Germinal center (tissue), 1 donor: Measurements from ENCODE around the gene ARHGEF10L.

Source experiments
- DNase-seq: peaks from one replicate; pipeline ENCODE4 v3.0.0; 2012; ENCODE audit warnings: mixed read lengths, low spot score

The ARHGEF10L gene

GRCh38 chr1:17713993-17714392 lies 174.5 kb downstream of the ARHGEF10L start:
- no peak for DNase-seq

DNA sequence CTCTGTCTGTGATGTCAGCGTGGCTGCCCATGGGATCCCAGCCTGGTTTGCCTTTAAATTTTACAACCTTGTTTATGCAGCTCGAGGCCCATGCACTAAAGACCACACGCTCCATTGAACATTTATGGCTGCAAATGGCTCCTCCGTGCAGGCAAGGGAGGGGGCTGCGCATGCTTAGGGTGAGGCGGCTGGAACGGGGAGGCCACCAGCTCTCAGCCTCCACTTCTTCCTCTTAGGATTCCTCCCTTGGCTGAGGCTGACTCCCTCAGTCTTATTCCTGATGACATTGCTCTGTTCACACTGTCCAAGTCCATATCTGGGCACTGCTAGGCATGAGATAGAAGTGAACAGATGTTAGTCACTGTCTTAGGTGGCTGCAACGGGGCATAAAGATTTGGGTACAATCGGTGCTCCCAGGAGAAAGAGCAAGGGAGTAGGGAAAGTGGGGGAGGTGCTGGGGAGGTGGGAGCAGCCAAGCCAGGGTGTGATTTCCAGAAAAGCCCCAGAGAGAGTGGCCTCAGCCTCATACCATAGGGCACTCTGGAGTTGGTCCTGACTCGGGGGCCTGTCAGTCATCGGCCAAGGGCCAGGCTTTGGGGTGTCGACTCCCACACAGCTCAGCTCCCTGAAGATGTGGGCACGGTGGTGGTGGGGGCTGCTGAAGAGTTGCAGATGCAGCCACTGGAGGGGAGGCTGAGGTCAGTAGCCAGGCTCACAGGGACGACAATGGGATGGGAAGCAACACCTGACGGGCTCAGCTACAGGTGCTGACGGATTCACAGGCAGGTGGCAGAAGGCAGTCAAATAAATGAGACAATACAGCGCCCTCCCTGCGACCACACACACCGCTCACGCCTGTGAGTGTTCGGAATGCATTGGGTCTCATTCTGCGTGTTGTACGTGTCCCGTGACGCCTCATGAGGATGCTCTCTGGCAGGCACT lies 178.4 kb downstream of the ARHGEF10L start:
- no peak for DNase-seq

GRCh38 chr1:17719874-17720273 lies 180.4 kb downstream of the ARHGEF10L start:
- DNase-seq: no peak

DNA sequence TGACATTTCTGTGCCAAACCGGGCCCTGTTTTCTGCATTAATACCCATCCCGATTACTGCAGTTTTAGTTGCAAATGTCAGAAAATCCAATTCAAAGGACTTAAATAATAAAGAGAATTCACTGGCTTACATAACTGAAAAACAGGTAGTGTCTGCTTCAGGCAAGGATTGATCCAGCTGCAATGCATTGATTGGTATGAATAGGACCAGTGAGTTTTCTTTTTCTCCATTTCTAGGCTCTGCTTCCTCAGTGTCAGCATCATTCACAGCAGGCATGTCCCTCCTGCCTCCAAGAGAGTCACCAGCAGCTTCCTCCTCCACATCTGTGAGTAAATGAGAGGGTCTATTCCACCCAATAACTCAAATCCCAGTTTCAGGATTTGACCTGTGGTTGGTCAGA lies 181.9 kb downstream of the ARHGEF10L start:
- DNase-seq: no peak

DNA sequence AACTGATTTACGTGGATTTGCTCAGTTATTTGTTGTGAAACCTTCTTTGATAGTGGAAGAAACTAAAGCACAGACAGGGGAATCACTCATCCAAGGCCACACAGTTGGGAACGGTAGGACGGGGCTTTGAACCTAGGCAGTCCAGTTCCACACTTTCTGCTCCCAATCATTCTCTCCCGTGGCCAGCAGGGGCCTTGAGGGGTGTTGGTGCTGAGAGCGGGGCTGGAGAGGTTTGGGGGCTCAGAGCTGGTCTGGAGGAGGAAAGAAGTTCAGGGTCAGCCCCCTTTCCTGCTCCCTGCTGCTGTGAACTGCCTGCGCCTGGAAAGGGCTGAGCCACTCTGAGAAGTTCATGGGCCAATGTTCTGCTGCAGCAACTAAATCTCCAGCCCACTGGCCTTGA lies 184.2 kb downstream of the ARHGEF10L start:
- no peak for DNase-seq

GRCh38 chr1:17724150-17724549 lies 184.7 kb downstream of the ARHGEF10L start:
- no peak for DNase-seq

GRCh38 chr1:17725084-17725719 lies 185.7 kb downstream of the ARHGEF10L start:
- no peak for DNase-seq

DNA sequence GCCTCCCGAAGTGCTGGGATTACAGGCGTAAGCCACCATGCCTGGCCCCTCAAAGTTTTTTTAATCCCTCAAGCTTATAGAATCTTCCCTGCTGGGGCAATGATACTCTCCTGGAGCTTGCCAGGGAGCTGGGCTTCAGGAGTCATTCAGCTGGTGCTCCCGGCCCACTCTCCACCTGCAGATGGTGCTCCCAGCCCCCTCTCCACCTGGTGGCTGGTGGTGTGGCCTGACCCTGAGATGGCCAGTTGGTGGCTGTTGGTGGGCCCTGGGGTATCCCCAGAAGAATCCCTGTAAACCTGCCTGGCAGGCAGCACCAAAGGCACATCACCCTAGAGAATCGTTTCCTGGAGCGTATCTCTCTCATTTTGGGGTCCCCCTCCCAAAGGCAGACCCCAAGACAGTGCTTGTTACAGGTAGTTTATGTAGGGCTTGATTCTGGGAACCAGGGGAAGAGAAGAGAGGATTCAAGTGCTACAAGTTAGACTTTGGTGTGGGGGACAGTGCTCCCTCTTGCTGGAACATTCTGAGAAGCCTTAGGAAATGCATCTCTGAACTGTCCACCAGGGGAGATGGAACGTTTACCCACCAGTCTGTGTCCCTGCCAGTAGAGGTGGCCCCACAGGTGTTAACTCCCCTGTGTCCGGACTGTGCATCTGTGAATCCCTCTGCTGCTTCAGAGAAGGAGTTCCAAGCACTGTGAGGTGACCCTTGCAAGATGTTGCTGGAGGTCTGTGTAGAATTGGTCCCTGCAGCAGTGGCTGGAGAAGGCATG lies 186.5 kb downstream of the ARHGEF10L start:
- DNase-seq: no peak

DNA sequence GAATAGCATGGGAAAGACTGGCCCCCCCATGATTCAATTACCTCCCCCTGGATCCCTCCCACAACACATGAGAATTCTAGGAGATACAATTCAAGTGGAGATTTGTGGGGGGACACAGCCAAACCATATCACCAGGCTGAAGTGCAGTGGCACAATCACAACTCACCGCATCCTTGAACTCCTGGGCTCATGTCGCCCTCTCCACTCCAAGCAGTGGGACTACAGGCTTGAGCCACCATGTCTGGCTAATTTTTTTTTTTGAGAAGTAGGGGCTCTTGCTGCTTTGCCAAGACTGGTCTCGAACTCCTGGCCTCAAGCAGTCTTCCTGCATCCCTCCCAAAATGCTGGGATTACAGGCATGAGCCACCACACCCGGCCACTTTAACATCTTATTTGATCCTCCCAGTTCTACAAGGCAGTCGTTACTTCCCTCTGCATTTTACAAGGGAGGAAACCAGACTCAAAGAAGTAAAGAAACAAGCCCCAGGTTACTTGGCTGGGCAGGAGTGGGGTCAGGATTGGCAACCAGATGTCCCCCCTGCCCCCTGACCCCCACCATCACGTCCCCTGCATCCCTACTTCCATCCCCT lies 188.7 kb downstream of the ARHGEF10L start:
- no peak for DNase-seq

- no peak for DNase-seq
Measured at GRCh38 chr1:17729248-17729647, 189.8 kb downstream of the ARHGEF10L start.

DNA sequence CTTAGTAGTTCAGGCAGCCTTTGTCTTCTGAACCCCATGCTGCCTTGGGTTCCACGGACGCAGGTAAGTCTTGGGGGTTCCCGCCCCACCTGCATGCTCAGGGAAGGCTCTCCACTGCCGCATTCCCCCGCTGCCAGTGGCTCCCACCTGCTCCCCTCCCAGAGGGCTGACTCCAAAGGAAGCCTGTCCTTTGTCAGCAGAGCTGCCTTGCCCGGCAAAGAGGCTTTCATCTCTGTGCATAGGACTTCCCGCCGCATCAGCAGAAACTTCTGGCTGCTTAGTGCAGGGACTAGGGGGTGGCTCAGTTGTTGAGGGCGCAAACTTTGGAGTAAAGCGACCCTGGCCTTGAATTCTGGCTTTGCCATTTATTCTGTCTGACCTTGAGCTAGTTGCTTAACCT lies 190.4 kb downstream of the ARHGEF10L start:
- no peak for DNase-seq

- no peak for DNase-seq
Measured at GRCh38 chr1:17731460-17731859, 192.0 kb downstream of the ARHGEF10L start.

DNA sequence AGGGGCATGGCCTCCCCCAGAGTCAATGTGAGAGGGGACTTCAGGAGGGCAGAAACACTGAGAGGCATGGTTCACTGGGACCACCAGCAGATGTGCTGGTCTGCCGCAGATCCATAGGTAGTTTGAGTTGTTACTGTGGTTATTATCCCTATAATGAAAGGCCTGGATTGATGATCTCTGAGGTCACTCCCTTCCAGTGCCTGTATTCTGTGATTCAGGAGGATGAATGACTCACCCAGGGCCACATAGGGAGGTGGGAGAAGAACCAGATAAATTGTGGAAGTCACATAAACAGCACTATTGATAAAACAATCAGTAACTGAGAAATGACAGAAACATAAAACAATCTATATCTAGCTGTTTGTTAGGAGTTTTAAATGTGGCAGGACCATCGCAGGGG lies 193.0 kb downstream of the ARHGEF10L start:
- DNase-seq: no peak

DNA sequence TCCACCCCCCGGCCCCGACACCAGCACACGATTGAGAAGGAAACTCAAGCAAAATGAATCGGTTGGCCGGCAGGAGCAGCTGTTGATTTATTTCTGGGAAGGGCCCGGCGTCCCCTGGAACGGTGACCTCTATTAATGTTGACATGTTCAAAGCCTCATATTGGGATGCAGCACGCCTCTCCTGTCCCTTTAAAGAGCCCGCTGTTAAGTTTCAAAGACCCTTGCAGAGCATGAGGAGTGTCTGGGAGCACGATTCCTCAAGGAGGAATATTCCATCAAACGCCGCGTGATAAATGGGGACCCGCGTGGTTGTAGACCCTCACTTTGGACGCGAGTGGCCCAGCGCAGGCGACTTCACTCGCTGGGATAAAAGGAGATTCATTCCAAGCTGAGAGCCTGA lies 194.2 kb downstream of the ARHGEF10L start:
- DNase-seq: no peak

GRCh38 chr1:17734609-17735008 lies 195.1 kb downstream of the ARHGEF10L start:
- DNase-seq: no peak

DNA sequence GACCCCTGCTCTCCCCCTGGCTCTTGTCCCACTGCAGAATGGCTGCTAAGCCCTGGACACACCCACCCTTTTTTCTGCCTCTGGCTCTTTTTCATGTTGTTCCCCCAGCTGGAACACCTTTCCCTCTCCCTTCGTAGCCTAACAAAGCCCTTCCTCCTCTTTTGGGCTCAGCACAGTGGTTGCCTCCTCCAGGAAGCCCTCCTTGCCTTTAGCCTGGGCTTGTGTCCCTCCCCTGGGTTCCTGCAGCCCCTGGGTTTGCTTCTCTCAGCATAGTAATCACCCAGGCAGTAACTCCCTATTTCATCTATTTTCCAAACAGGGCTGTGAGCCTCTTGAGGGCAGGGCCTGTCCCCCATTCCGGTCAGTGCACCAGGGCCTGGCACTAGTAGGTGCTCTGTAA lies 195.8 kb downstream of the ARHGEF10L start:
- DNase-seq: no peak

DNA sequence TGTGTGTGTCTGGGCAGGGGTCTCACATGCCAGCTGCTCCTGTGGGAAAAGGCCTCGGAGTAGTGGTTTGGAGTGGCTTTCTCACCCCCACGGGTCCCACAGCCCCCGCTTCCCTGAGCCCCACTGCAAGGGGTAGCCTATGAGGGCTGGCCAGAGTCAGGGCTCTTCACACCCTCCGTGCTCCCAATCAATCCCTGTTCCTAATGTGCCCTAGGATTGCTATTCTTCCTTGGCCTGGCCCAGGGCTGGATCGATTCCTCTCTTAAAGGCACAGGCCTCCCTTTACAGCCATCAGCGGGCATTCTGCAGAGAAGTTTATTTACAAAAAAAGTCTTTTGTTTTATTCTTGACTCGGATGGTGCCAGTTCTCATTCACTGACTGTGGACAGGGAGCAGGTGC lies 196.3 kb downstream of the ARHGEF10L start:
- DNase-seq: no peak

DNA sequence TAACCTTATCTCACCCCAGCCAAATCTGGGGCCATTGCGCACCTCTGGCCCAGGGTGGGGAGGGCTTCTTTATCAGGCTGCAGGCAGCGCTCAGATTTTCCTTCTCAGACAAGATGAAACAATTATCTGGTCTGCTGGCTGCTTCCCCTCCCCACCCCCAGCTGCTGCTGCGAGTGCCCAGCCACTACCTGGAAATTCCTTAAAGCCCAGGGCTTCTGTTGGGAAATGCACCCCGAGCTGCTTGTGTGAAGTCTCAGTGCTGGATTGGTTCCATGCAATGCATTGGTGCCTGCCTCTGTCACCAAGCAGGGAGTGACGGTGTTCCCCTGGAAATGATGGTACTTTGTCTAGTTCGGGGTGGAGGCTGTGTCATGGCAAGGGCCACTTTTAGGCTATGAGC lies 197.1 kb downstream of the ARHGEF10L start:
- DNase-seq: no peak

GRCh38 chr1:17739050-17739449 lies 199.6 kb downstream of the ARHGEF10L start:
- DNase-seq: no peak

GRCh38 chr1:17741052-17741451 lies 201.6 kb downstream of the ARHGEF10L start:
- DNase-seq: no peak

GRCh38 chr1:17742583-17742982 lies 203.1 kb downstream of the ARHGEF10L start:
- no peak for DNase-seq

DNA sequence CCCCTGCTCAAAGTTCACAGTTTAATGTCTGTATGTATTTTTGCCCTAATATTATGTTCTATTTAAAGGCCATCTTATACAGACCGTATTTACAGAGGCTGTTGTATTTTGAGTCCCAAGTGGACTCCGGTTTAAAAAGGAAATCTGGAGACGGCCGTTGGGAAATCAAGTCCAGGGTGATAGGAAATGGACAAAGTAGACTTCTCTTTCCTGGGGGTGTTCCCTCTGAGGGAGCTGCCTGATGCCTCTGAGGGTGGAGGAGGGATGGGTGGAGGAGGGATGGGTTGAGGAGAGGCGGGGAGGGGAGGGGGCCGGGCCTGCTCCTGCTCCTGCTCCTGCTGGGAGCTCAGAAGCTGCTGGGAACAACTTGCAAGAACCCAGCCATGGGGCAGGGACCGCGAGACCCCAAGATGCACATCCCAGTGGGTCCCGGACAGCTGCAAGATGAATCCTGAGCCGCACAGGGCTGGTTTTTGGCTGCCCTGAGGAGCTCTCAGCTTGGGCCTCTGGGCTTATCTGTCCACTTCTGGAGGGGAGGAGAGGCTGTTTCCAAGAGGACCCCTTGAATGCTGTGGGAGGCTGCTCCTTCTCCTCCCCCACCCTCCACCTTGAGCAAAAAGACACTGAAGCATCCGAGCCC lies 203.6 kb downstream of the ARHGEF10L start:
- DNase-seq: no peak
